ENCODE measurements around the gene OR9A4.

DNA sequence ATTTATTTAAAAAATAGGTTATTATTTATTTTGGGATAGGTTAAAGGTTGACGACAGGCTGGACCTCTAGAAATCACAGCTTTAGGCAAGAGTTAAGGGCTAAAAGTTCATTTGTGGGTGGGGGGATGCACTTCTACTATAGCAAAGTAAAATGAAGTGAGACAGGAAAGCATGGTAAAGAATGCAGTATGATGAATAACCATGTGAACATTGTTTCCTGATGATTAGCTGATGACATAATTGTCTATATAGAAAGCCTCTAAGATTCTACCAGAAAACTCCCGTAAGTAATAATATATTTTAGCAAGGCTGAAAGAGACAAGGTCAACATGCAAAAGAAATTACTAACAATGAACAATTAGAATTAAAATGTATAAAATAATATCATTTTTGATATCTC is 49.2 kb upstream of the OR9A4 start:
- TF ChIP-seq, protein P1, sequence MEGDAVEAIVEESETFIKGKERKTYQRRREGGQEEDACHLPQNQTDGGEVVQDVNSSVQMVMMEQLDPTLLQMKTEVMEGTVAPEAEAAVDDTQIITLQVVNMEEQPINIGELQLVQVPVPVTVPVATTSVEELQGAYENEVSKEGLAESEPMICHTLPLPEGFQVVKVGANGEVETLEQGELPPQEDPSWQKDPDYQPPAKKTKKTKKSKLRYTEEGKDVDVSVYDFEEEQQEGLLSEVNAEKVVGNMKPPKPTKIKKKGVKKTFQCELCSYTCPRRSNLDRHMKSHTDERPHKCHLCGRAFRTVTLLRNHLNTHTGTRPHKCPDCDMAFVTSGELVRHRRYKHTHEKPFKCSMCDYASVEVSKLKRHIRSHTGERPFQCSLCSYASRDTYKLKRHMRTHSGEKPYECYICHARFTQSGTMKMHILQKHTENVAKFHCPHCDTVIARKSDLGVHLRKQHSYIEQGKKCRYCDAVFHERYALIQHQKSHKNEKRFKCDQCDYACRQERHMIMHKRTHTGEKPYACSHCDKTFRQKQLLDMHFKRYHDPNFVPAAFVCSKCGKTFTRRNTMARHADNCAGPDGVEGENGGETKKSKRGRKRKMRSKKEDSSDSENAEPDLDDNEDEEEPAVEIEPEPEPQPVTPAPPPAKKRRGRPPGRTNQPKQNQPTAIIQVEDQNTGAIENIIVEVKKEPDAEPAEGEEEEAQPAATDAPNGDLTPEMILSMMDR (IDR thresholded peaks at IDR 0.05) = no peak
- TF ChIP-seq EZH2 (IDR thresholded peaks at IDR 0.05) = no peak
